ENCODE data around the gene PTCD2.
"Not testable (repeated sequence)": the region's sequence is repeated elsewhere in the genome, so short reads cannot be mapped to it uniquely, and the experiment has no call there.

Gene PTCD2

DNA sequence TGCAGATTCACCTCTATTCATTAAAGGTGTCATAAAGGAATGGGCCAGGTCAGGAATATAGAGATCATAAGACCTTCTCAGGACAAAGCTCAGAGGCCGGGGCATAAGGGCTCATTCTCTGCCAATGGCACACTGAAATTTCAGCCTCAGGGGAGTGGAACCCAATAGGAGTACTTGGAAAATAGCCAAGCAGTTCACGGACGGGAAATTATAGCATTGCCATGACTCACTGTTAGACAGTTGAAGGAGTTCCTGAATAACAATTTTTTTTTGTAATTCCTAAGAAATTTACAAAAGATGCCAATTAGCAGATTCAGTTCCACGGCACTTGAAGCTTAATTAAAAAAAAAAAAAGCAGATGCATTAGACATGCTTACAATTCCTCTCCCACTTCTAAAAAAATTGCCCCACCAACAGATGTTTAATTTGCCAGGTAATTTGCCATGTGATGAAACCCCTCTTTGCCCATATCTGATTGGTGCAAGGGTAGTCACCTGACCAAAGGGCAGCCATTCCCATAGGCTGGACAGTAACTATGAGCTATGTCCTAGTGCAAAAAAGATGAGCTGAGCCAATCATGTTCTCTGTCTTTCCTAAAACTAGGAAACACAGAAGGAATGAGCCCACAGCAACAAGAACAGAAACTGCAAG lies 58.6 kb downstream of the PTCD2 start:
- DNase-seq (ENCODE audit: low read depth in 1 of 2, low spot score in 1 of 2): no peak

DNA sequence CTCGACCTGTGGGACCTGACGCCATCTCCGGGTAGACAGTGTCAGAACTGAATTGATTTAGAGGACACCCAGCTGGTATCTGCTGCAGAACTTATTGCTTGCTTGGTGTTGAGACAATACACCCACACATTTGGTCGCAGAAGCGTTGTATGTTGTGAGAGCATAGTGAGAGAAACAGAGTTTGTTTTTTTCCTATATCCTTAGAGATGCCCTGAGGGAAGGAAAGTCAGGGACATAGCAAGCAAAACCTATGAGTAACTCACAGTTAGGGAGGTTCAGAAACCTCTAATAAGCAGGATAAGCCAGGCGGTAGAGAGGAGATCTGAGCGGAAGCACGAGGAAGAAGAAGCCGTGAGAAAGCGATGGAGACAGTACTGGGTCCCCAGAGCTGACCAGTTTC lies 59.8 kb downstream of the PTCD2 start:
- no peak for DNase-seq (ENCODE audit: low read depth in 1 of 2, low spot score in 1 of 2)

DNA sequence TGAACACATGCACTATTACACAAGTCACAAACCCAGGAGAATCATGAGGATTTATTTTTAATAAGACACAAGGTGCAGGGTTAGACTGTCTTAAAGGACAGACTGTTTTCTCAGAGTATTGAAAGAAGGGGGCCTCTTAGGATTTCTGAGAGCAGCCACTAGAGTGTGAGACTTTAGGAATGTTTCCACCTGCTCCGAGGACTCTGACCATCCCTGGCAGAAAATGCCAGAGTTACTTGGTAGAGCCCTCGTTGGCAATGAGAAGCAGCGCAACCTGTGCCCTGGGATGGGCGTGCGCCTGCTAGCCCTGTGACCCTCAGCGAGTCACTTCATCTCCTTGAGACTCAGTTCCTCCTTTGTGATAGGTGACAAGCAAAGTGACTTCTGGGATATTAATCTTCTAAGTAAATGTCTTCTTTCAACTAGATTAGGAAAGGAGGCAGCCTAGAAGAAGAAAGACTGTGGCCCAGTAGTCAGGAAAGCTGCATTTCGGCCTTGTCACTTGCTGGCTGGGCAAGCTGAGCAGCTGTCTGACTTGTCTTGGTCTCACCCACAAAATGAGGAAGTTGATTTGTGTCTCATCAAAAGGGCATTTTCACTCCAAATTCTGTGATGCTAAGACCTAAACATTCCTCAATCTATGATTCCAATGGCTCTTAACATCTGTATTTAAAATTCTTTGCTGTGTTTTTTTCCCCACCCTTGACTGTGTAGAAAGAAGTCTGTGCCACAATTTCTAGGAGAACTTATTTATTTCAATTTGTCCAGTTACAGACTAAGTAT lies 60.5 kb downstream of the PTCD2 start:
- DNase-seq (ENCODE audit: low read depth in 1 of 2, low spot score in 1 of 2): no peak

DNA sequence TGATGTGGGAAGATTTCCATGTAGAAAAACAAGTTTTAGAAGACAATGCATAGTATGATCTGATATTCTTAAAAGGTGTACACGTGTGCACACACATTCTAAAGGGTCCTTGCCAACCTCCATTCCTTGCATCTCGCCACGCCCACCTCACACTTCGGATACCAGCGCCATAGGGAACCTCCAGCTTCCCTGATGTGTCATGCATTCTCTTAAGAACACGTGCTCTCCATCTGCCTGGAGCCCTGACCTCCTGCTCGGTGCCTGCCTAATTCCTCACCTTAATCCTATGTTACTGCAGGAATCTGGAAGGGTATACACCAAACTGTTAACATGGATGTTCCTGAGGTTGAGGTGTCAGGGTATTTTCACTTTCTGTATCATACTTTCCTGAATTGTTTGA lies 63.1 kb downstream of the PTCD2 start:
- DNase-seq (ENCODE audit: low read depth in 1 of 2, low spot score in 1 of 2): no peak

DNA sequence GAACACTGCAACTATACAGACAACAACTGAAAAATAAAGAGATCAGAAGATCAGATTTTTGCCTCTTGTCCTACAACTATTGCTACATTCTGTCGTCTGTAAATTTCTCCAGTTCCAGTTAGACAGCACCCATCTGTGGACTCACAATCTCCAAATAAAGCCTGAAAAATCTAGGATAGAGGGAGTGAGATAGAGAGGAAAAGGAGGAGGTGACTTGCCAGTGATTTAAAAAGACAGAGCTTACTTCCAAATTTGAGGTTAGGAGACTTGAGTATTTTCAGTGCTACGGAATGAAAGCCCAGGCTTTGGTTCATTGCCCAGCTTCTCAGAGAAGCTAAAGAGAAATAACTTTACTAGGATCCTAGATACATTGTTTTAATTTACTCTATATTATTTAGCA lies 63.6 kb downstream of the PTCD2 start:
- DNase-seq (ENCODE audit: low read depth in 1 of 2, low spot score in 1 of 2): no peak

GRCh38 chr5:72386639-72387038 lies 66.5 kb downstream of the PTCD2 start:
- no peak for DNase-seq (ENCODE audit: low read depth in 1 of 2, low spot score in 1 of 2)

DNA sequence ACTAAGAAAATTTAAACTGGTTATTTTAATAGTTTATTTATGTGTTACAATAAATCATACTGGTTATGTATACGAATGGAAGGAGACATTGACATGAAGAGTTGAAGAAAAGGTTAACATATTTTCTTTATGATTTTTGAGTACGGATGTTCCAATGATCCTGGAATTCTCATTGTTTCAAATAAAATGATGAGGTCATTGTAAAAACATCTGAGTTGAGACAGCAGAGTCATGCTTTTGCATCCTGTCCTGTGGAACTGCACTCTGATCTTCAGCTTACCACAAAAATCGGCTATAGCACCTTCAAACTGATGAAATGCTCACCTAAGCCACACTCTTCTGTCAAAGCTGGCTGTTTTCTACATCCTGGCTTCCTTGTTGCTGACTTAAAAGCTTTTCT lies 67.8 kb downstream of the PTCD2 start:
- no peak for DNase-seq (ENCODE audit: low read depth in 1 of 2, low spot score in 1 of 2)

DNA sequence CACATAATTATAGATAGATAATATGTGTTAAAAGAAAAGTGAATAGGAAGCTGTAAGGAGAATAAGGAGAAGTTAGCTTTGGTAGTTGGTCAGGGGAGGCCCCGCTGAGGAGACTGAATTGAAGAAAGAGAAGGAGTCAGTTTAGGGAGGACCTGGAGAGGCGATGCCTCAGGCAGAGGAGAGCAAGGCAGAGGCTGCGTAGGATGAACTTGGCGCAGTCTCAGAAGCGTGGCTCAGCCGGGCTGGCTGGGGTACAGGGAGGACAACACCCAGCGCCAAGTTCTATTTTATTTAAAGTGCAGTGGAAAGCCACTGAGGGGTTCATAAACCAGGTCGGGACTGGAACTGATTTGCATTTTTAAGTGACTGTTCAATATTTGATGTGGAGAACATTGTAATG lies 68.5 kb downstream of the PTCD2 start:
- no peak for DNase-seq (ENCODE audit: low read depth in 1 of 2, low spot score in 1 of 2)

- DNase-seq (ENCODE audit: low read depth in 1 of 2, low spot score in 1 of 2): no peak
Observed at GRCh38 chr5:72390836-72391235, 70.7 kb downstream of the PTCD2 start.

DNA sequence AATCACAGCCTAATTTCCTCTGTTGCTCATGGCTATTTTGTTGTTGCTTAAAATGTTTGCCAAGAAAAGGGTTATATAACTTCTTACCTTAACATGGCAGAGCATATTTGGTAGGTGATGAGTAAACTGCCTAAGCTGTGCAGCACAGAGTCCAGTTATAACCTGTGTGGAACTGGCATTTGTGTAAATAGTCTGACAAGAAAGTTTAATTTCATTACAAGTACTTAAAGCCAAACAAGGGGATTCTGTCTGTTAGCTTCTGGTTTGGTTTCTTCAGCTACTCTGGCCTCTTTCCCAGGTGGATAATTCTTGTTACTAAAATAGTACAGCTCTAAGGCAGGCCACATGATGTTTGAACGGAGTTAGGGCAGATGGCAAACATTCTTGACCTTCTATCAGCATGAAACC lies 72.2 kb downstream of the PTCD2 start:
- no peak for DNase-seq (ENCODE audit: low read depth in 1 of 2, low spot score in 1 of 2)

GRCh38 chr5:72393052-72393451 lies 72.9 kb downstream of the PTCD2 start:
- no peak for DNase-seq (ENCODE audit: low read depth in 1 of 2, low spot score in 1 of 2)

GRCh38 chr5:72394688-72395087 lies 74.5 kb downstream of the PTCD2 start:
- no peak for DNase-seq (ENCODE audit: low read depth in 1 of 2, low spot score in 1 of 2)

GRCh38 chr5:72397836-72398235 lies 77.7 kb downstream of the PTCD2 start:
- no peak for DNase-seq (ENCODE audit: low read depth in 1 of 2, low spot score in 1 of 2)

- no peak for DNase-seq (ENCODE audit: low read depth in 1 of 2, low spot score in 1 of 2)
Observed at GRCh38 chr5:72400950-72401349, 80.8 kb downstream of the PTCD2 start.

GRCh38 chr5:72402381-72402890 lies 82.3 kb downstream of the PTCD2 start:
- no peak for DNase-seq (ENCODE audit: low read depth in 1 of 2, low spot score in 1 of 2)

DNA sequence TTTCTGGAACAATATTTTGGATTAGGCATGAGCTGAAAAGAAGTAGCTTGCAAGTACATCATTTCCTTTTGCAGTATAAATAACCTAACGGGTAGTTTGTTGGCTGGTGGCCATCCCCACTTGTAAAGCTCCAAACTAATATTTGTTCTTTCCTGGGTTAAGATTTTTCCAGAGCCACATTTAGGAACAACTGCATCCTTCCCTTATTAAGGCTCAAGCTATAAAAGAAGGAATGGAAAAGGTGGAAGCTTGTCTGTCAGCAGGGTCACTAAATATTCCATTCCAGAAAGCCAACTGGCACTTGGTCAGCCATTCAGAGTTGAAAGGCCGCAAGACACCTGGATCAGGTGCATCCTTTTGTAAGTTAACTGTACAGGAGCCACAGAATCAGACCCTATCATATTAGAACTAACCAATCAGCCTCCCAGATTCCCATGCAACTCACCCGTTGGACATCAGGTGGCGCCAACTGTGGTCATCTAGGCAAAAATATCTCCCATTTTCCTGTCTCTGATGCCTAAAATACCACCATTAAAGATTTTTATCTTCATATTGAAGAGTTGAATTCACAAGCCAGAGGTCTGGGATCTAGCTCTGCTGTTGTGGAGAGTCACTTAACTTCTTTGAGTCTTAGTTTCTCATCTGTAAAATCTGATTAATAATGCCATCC lies 82.9 kb downstream of the PTCD2 start:
- DNase-seq (ENCODE audit: low read depth in 1 of 2, low spot score in 1 of 2): no peak

- not testable (repeated sequence) for DNase-seq (ENCODE audit: low read depth in 1 of 2, low spot score in 1 of 2)
Observed at GRCh38 chr5:72404771-72405170, 84.6 kb downstream of the PTCD2 start.

DNA sequence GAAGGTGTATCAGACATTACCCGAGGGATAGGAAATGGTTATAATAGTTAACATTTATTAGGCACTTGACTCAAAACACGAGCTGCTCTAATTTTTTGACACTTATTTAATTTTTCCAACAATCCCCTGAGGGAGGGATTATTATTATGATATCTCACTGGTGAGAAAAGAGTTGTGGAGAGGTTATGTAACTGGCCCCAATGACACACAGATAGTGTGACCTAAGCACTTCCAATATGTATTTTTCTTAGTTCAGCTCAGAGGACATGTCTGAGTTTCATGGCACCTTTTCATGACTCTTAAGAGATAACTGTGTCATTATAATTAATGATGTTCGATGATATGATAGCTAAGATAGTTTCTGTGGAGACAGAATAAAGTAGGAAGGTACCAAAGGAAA lies 86.9 kb downstream of the PTCD2 start:
- no peak for DNase-seq (ENCODE audit: low read depth in 1 of 2, low spot score in 1 of 2)

- DNase-seq (ENCODE audit: low read depth in 1 of 2, low spot score in 1 of 2): no peak
Observed at GRCh38 chr5:72407541-72407940, 87.4 kb downstream of the PTCD2 start.

GRCh38 chr5:72408127-72408526 lies 88.0 kb downstream of the PTCD2 start:
- no peak for DNase-seq (ENCODE audit: low read depth in 1 of 2, low spot score in 1 of 2)

DNA sequence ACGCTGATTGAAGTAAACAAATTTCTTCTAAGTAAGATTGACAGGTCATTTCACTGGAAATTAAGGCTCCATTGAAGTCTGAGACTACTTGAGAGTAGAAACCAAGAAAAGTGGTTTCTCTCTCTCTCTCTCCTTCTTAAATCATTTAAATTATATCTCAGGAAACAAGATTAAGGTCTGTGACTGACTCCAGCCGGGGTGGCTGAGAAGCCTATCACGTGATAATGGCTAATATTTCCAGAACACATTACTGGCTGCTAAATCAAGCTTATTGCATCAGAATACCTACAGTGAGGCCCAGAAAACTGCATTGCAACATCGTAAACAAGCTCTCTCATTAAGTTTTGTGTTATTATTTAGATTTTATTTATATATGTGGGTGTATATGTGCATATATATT lies 88.4 kb downstream of the PTCD2 start:
- DNase-seq (ENCODE audit: low read depth in 1 of 2, low spot score in 1 of 2): no peak

DNA sequence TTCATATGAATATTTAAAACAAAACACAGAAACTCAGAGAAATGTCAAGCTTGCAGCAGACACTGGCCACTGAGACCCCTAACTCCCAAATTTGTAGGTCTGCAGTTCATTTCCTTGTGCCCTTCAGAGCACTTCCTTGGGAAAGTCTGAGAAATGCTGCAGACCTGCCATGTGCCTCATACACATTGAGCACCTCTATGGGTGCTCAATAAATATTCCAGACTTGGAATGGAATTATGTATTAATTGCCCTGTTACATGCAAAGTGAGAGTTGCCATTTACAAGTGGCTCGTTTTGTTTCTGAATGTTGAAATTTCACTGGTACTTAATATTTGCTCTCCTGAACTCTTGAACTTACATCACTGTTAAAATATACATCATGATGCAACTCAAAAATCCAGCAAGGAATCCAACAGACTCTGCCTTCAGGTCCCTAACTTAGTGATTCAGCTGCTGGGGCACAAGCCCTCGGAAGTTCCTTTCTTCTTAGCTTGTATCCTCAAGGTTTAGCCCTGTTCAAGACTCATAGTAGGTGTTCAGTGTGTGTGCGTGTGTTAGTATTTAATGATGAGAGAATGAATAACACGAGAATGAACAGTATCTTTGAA lies 90.6 kb downstream of the PTCD2 start:
- no peak for DNase-seq (ENCODE audit: low read depth in 1 of 2, low spot score in 1 of 2)
